H9 (cell line): Measurements from ENCODE around the gene EPAS1. TPM values are rescaled to one million over a fixed set of nuclear protein-coding genes. Genes with fewer than 3 reads are reported as not detected.

ENCODE experiments used
- DNase-seq: peaks from one replicate; pipeline ENCODE4 v3.0.0-alpha.2; 2017
- H2AFZ ChIP-seq: one replicate; pipeline ENCODE4 v1.6.1; 2013; ENCODE audit warnings: mild to moderate bottlenecking, low read length, control low read depth, moderate library complexity
- H2AK5ac ChIP-seq: 2 replicates; pipeline ENCODE4 v1.6.1; 2013; ENCODE audit warnings: low read length, control low read depth, mixed read lengths; ENCODE audit not compliant: insufficient read length
- H2BK120ac ChIP-seq: one replicate; pipeline ENCODE4 v1.6.1; 2013; ENCODE audit warnings: low read depth, mild to moderate bottlenecking, low read length, control low read depth, inconsistent platforms; ENCODE audit not compliant: poor library complexity, severe bottlenecking
- H2BK12ac ChIP-seq: 2 replicates; pipeline ENCODE4 v1.6.1; 2013; ENCODE audit warnings: low read length, control low read depth, mixed read lengths, low read depth; ENCODE audit not compliant: insufficient read length
- H2BK15ac ChIP-seq: 2 replicates; pipeline ENCODE4 v1.6.1; 2013; ENCODE audit warnings: low read depth, low read length, control low read depth
- H2BK20ac ChIP-seq: one replicate; pipeline ENCODE4 v1.6.1; 2013; ENCODE audit warnings: low read depth, mild to moderate bottlenecking, low read length, control low read depth, inconsistent platforms; ENCODE audit not compliant: poor library complexity, severe bottlenecking
- H2BK5ac ChIP-seq: 2 replicates; pipeline ENCODE4 v1.6.1; 2013; ENCODE audit warnings: low read length, control low read depth, mixed read lengths; ENCODE audit not compliant: insufficient read length
- H3K14ac ChIP-seq: 2 replicates; pipeline ENCODE4 v1.6.1; 2013; ENCODE audit warnings: low read length, control low read depth; ENCODE audit not compliant: insufficient read depth
- H3K18ac ChIP-seq: 2 replicates; pipeline ENCODE4 v1.6.1; 2013; ENCODE audit warnings: low read depth, mild to moderate bottlenecking, mixed read lengths, low read length, control low read depth; ENCODE audit not compliant: insufficient read length
- H3K23ac ChIP-seq: 2 replicates; pipeline ENCODE4 v1.6.1; 2013; ENCODE audit warnings: low read length, control low read depth, mixed read lengths, low read depth; ENCODE audit not compliant: insufficient read length
- H3K23me2 ChIP-seq: 2 replicates; pipeline ENCODE4 v1.6.1; 2013; ENCODE audit warnings: low read depth, mild to moderate bottlenecking, mixed read lengths, low read length, control low read depth; ENCODE audit not compliant: insufficient read length, poor library complexity, severe bottlenecking
- H3K27ac ChIP-seq: 2 replicates; pipeline ENCODE4 v1.5.1; 2013; ENCODE audit warnings: low read length, control low read depth, mixed read lengths, low read depth; ENCODE audit not compliant: insufficient read length
- H3K27me3 ChIP-seq: 2 replicates; pipeline ENCODE4 v1.6.1; 2013; ENCODE audit warnings: low read length, control low read depth, inconsistent platforms; ENCODE audit not compliant: insufficient read depth
- H3K4ac ChIP-seq: 2 replicates; pipeline ENCODE4 v1.6.1; 2013; ENCODE audit warnings: low read depth, mild to moderate bottlenecking, control low read depth, inconsistent platforms, low read length, moderate library complexity
- H3K4me1 ChIP-seq: 2 replicates; pipeline ENCODE4 v1.6.1; 2013; ENCODE audit warnings: low read length, control low read depth, inconsistent platforms; ENCODE audit not compliant: insufficient read depth
- H3K4me2 ChIP-seq: 2 replicates; pipeline ENCODE4 v1.6.1; 2013; ENCODE audit warnings: low read length, control low read depth, mixed read lengths; ENCODE audit not compliant: insufficient read length, insufficient read depth
- H3K56ac ChIP-seq: 2 replicates; pipeline ENCODE4 v1.6.1; 2013; ENCODE audit warnings: low read depth, mild to moderate bottlenecking, mixed read lengths, low read length, control low read depth; ENCODE audit not compliant: insufficient read length
- H3K79me1 ChIP-seq: 2 replicates; pipeline ENCODE4 v1.6.1; 2013; ENCODE audit warnings: low read depth, mild to moderate bottlenecking, moderate library complexity, low read length, control low read depth, inconsistent platforms; ENCODE audit not compliant: insufficient read depth, poor library complexity, severe bottlenecking
- H3K79me2 ChIP-seq: 2 replicates; pipeline ENCODE4 v1.6.1; 2013; ENCODE audit warnings: low read length, control low read depth, inconsistent platforms; ENCODE audit not compliant: insufficient read depth
- H3K9ac ChIP-seq: 2 replicates; pipeline ENCODE4 v1.6.1; 2013; ENCODE audit warnings: low read length, control low read depth, mixed read lengths; ENCODE audit not compliant: insufficient read length; ENCODE audit errors: extremely low read depth
- H3K9me3 ChIP-seq: one replicate; pipeline ENCODE4 v1.6.1; 2013; ENCODE audit warnings: low read depth, low read length, inconsistent platforms; ENCODE audit not compliant: control insufficient read depth
- H3T11ph ChIP-seq: one replicate; pipeline ENCODE4 v1.6.1; 2013; ENCODE audit warnings: mild to moderate bottlenecking, low read length, control low read depth, inconsistent platforms
- H4K20me1 ChIP-seq: one replicate; pipeline ENCODE4 v1.6.1; 2013; ENCODE audit not compliant: control insufficient read depth, insufficient read length, insufficient read depth
- H4K5ac ChIP-seq: 2 replicates; pipeline ENCODE4 v1.6.1; 2013; ENCODE audit warnings: low read depth, mild to moderate bottlenecking, mixed read lengths, low read length, control low read depth; ENCODE audit not compliant: insufficient read length
- H4K8ac ChIP-seq: replicated peaks from 2 replicates; pipeline ENCODE4 v1.6.1; 2013; ENCODE audit warnings: low read length, control low read depth, mixed read lengths, low read depth; ENCODE audit not compliant: insufficient read length
- H4K91ac ChIP-seq: 2 replicates; pipeline ENCODE4 v1.6.1; 2013; ENCODE audit warnings: low read depth, mild to moderate bottlenecking, moderate library complexity, mixed read lengths, low read length, control low read depth; ENCODE audit not compliant: insufficient read length
- H3K27ac Mint-ChIP-seq, 3 experiments: 2 replicates in 2 of 3; 3 replicates in 1 of 3; pipeline ENCODE4 v1.8.0; 2020 to 2021; ENCODE audit warnings: mixed read lengths in 3 of 3, mild to moderate bottlenecking in 1 of 3, moderate library complexity in 1 of 3
- H3K27me3 Mint-ChIP-seq: 2 replicates; pipeline ENCODE4 v1.8.0; 2021; ENCODE audit warnings: low read depth, mild to moderate bottlenecking, moderate library complexity, mixed read lengths
- H3K36me3 Mint-ChIP-seq, 3 experiments: 2 replicates in 2 of 3; 3 replicates in 1 of 3; pipeline ENCODE4 v1.8.0; 2020 to 2021; ENCODE audit warnings: low read depth in 3 of 3, mixed read lengths in 3 of 3; ENCODE audit not compliant: insufficient read depth in 1 of 3
- H3K4me1 Mint-ChIP-seq, 2 experiments: 2 replicates each; pipeline ENCODE4 v1.8.0; 2020; ENCODE audit warnings: mixed read lengths in 2 of 2
- H3K4me3 Mint-ChIP-seq, 2 experiments: 2 replicates in 1 of 2; 3 replicates in 1 of 2; pipeline ENCODE4 v1.8.0; 2020 to 2021; ENCODE audit warnings: mild to moderate bottlenecking in 2 of 2, mixed read lengths in 2 of 2, moderate library complexity in 1 of 2
- H3K9me3 Mint-ChIP-seq, 2 experiments: 2 replicates in 1 of 2; 3 replicates in 1 of 2; pipeline ENCODE4 v1.8.0; 2020; ENCODE audit warnings: mild to moderate bottlenecking in 2 of 2, mixed read lengths in 2 of 2, moderate library complexity in 1 of 2
- CTCF ChIP-seq: fragments of 200-600 bp; sonication (generic); conservative IDR thresholded peaks from 3 replicates; pipeline ENCODE4 v1.8.0; 2021; ENCODE audit warnings: antibody characterized with exemption, mild to moderate bottlenecking
- WGBS: extraction: QIAGEN DNeasy Blood & Tissue Kit; methylation state at CpG from one replicate; pipeline ENCODE4 v1.1.7; 2013; ENCODE audit warnings: missing lambda C conversion rate, low lambda C conversion rate, mixed read lengths; ENCODE audit not compliant: insufficient read length; ENCODE audit errors: extremely low coverage; 5-methylcytosine and 5-hydroxymethylcytosine counted together
- total RNA-seq: library from RNA; stranded (reverse); gene quantifications from 2 replicates; pipeline ENCODE4 v1.2.1, GENCODE V29; 2021

EPAS1 gene
- total RNA-seq, 1 experiment from 2014 or later, result 1.1 TPM

- Mint-ChIP-seq H3K4me1 (peaks cover 13 to 17% of the 10 kb centered on the region in 2 experiments), H3K4me3 (no peak overlapping the region), H3K36me3 (no peaks in the 10 kb centered on the region), H3K27me3 (no peaks in the 10 kb centered on the region), H3K27ac (no peak overlapping the region; a peak in 1 of 7 replicates), H3K9me3 (no peaks in the 10 kb centered on the region)
- Histone ChIP-seq H3K23me2 (no peaks in the 10 kb centered on the region), H3K23ac (no peak overlapping the region), H2AFZ (no peak overlapping the region), H3K18ac (no peak overlapping the region), H4K8ac (no peak overlapping the region), H4K91ac (no peak overlapping the region), H2AK5ac (no peak overlapping the region), H3K56ac (no peak overlapping the region), H3K79me1 (no peaks in the 10 kb centered on the region), H3K9ac (no peak overlapping the region), H2BK15ac (no peak overlapping the region), H3K14ac (no peak overlapping the region), H3T11ph (no peak overlapping the region), H3K4me2 (no peak overlapping the region), H3K4ac (no peak overlapping the region), H2BK20ac (no peak overlapping the region), H4K20me1 (no peaks in the 10 kb centered on the region), H3K4me1 (no peaks in the 10 kb centered on the region; the same call in 1 of the 2 replicates), H2BK12ac (no peak overlapping the region), H3K9me3 (no peaks in the 10 kb centered on the region), H4K5ac (no peak overlapping the region), H2BK120ac (no peak overlapping the region), H3K27ac (no peak overlapping the region), H3K79me2 (no peaks in the 10 kb centered on the region), H3K27me3 (no peaks in the 10 kb centered on the region), H2BK5ac (no peak overlapping the region)
- TF ChIP-seq CTCF, result no peak
- no peak for DNase-seq
- no CpG with 5 or more reads among the region's 6 CpGs for WGBS
Observed at GRCh38 chr2:46353509-46353908, 56.3 kb downstream of the EPAS1 start.
